Erythroblast (primary cell): ENCODE measurements around the gene SLC35F2.

ENCODE experiments used
- GATA1 ChIP-seq: IDR thresholded peaks from 2 replicates; pipeline ENCODE4 v1.6.1; 2011; ENCODE audit warnings: low read depth, mild to moderate bottlenecking, control low read depth, low read length, moderate library complexity
- POLR2A ChIP-seq: IDR thresholded peaks from 2 replicates; pipeline ENCODE4 v1.6.1; 2011; ENCODE audit warnings: mild to moderate bottlenecking, low read length

DNA sequence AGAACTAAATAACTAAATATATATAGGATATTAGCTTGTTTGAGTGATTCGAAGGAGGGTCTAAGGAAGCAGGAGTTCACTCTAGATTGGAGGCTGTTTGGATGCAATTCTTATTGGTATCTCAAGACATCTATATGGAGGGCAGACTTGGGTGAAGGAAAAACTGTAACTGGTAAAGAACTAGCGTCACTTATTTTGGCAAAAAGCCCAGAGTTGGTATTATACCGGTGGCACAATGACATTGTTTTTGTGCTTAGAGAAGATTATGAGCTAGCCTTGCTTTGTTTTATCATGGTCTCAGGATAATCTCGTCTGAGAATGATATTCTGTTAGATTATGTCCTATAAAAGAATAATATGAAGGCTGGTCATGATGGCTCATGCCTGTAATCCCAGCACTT, 6.0 kb upstream of the SLC35F2 start:
- TF ChIP-seq POLR2A, result no peak
- TF ChIP-seq GATA1, result no peak
